GM18870 (cell line): ENCODE measurements around the gene GJD3.

ENCODE experiments used
- ATAC-seq: cut with Tn5 transposase; IDR thresholded peaks from one replicate; pipeline ENCODE4 v1.9.1; 2021; ENCODE audit warnings: moderate library complexity; ENCODE audit not compliant: unreplicated experiment

The GJD3 gene

GRCh38 chr17:40352779-40353394, 11.7 kb downstream of the GJD3 start:
- no peak for ATAC-seq

GRCh38 chr17:40352237-40352778, 12.2 kb downstream of the GJD3 start:
- ATAC-seq: no peak

- ATAC-seq: no peak
Observed at GRCh38 chr17:40351359-40352236, 12.9 kb downstream of the GJD3 start.

- ATAC-seq: no peak
Observed at GRCh38 chr17:40350689-40351358, 13.7 kb downstream of the GJD3 start.

- ATAC-seq: no peak
Observed at GRCh38 chr17:40349895-40350688, 14.4 kb downstream of the GJD3 start.

GRCh38 chr17:40349477-40349894, 15.1 kb downstream of the GJD3 start:
- ATAC-seq: no peak

GRCh38 chr17:40348562-40349476, 15.7 kb downstream of the GJD3 start:
- ATAC-seq: no peak

GRCh38 chr17:40348136-40348504, 16.4 kb downstream of the GJD3 start:
- ATAC-seq: no peak

- ATAC-seq: no peak
Observed at GRCh38 chr17:40347319-40348135, 17.0 kb downstream of the GJD3 start.

- no peak for ATAC-seq
Observed at GRCh38 chr17:40346765-40347158, 17.8 kb downstream of the GJD3 start.

- no peak for ATAC-seq
Observed at GRCh38 chr17:40345994-40346764, 18.4 kb downstream of the GJD3 start.

GRCh38 chr17:40345161-40345993, 19.2 kb downstream of the GJD3 start:
- ATAC-seq: no peak

GRCh38 chr17:40344421-40345160, 19.9 kb downstream of the GJD3 start:
- no peak for ATAC-seq

- no peak for ATAC-seq
Observed at GRCh38 chr17:40343219-40344119, 21.1 kb downstream of the GJD3 start.

GRCh38 chr17:40342504-40343218, 21.9 kb downstream of the GJD3 start:
- no peak for ATAC-seq
